Endometrium (tissue), 2 donors: ENCODE results near the gene RFX2.

Source experiments
- FAIRE-seq: peaks from 2 replicates; lab custom pipeline; 2012; peaks lifted over from hg19 to GRCh38; lab: Jason Lieb, UNC
- donor health status: control.
- donor health status: control.

Gene RFX2

DNA sequence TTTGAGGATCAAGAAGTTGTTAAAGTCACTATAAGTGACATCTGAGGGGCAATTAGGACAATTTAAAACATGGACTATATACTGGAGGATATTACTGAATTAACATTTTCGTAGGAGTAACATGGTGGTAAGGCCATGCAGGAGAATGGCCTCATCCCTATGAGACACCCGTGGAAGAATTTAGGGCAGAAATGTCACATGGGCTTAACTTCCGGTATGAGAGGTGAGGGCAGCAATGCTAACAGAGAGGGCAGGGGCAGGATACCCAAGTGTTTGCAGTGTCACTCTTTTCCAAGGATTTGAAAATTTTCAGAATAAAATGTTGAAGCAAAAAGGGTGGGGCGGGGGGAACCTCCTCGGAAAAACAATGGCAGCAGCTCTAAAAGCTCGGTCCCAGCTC is 156.0 kb downstream of the RFX2 start:
- FAIRE-seq, result no peak

DNA sequence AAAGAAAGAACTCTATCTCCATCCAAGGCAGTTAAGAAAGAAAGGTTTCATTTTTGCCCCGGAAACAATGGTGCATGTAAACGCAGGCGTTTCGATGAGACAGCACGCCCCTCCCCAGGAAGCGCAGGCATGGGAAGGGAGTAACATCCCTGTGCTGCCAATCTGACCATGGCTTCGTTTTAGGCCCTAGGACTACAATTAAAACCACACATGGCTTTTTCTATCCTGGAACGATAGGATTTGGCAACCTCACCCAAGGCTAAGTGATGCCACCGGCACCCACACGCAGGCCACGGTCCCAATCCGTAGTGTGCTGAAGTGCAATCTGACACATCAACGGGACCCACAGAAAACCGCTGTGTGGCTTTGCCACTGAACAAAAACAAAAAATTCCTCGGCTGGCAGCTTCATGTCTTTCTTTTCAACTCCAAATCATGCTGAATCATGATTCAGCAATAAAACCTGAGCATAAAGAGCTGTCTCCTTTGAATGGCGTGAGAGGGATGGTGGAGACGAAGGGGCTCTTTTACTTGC is 156.6 kb downstream of the RFX2 start:
- FAIRE-seq, result no peak

DNA sequence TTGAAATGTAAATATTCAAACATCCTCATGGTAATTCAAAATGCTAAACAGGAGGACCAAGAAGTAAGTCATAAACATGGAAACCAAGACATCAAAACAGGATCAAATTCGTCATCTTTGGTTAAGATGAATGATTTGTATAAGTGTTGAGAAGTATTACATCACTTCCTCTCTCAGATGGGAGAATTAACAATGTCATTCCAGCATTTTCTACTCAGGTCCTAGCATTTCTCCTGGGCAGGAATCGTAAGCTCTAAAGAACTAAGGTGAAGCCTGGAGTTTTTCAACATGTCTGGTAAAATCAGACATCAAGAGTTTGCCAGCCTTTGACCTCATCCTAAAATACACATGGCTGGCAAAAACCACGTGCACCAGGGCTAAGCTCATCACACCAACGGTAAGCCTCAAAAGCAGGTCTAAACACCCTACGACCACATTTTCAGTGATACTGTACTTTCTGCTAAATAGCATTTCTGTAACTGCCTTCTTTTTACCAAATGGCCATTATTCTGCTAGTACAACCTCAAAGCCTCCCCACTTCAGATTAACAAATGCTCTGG is 157.2 kb downstream of the RFX2 start:
- FAIRE-seq, result no peak

DNA sequence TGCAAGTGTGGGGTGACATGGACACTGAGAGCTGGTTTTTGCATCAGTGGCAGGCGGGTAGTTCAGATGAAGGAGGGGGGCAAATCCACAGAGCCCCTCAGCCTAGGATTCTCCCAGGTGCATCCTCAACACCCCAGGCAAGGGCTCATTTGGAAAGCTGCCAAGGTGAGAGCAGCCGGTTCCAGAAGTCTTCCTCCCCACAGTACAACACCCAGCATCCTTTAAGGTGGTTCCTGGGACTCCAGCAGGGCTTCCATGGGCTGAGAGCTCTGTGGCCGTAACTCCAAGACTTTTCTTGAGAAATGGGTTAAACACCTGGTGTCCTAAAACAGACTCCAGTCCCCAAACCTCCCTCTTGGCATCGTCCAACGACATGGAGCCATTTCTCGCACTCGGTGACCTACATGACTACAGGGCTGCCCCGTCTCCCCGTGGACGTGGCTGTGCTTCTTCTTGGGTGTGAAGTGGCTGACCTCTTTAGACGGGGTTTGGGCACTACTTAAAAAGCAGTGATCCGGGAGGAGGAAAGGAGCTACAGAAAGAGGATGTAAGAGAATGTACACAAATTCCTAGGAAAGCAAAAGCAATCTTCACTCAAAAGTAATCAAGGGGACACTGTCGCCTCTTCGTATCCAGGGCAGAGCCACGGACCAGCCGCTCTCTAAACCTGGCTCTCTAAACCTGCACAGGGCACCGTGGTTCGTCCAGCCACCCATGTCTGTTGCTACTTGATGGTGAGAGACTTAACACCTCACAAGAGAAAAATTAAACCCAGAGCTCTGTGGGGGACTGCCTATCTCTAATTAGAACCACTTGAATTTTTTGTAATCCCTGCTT is 157.9 kb downstream of the RFX2 start:
- FAIRE-seq, result no peak

- FAIRE-seq, result no peak
Observed at GRCh38 chr19:5951338-5951861, 158.9 kb downstream of the RFX2 start.

- FAIRE-seq, result no peak
Observed at GRCh38 chr19:5950741-5951140, 159.6 kb downstream of the RFX2 start.

DNA sequence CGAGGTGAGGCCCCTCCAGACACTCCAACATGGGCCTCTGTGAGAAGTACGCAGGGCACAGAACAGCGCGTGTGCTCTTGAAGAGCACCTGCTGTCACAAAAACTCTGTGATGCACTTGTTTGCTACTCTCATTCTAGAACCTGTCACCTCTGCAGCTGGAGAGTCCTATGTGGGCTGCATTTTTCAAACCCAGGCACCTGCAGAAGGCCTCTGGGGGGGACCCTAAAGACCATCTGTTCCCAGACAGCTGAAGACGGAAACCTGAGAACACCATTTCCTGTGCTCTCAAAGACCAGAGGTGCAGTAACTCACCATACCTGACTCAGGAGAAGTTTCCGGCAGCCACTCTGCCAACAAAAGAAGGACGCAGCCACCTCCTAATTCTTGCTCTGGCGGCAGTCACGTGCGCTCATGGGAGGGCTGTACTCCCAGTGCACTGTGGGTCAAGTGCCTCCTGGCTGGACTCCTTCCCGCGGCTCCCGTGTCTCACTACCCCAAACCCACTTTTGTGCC is 160.5 kb downstream of the RFX2 start:
- FAIRE-seq, result no peak

DNA sequence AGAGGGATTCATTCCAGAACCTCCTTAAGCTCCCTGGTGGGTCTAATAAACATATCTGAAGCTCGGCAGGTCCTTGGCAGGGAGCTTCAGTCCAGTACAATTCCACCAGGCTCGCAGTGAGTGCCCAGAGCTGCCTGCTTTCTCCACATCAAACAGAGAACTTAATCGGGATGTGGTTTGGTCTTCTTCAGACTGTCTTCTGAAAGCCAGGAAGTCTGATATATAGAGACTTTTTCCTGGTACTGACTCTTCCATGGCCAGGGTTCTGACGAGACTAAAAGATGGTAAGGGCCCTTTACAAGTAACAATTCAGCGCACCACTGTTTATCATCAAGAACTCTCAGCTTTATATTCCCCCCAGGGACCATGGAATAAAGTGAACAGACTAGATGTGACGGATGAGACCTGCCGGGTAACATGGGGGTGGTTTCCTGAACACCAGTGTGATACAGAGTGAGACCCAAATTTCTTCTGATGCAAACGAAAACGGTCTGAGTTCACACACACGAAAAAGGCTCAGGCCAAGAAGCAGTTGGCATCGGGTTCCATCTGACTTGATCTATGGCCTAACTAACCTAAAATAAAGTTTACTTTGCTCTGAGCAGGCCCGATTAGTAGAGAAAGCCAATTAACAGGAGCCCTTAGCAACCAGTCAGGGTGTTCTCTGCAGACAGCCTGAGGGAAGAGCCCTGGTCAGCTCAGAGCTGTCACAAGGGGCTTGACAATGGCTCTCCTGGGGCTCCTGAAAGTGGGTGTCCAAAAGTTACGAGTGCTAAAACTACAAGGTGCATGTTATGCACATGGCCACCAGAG is 161.3 kb downstream of the RFX2 start:
- no peak for FAIRE-seq

GRCh38 chr19:5947435-5947834 is 162.9 kb downstream of the RFX2 start:
- peak; percentile 50 for FAIRE-seq

GRCh38 chr19:5943623-5944022 is 166.7 kb downstream of the RFX2 start:
- FAIRE-seq, result no peak
